ENCODE data around the gene E2F7.

- no peak for TF ChIP-seq CTCF (IDR thresholded peaks at IDR 0.05; ENCODE audit: low read depth, low read length)
- TF ChIP-seq EZH2phosphoT487 (IDR thresholded peaks at IDR 0.05; ENCODE audit: low read depth), result no peak
These were observed 39.5 kb downstream of the E2F7 start for GRCh38 chr12:77025782-77026314.

All from OCI-LY3 (cell line).